PC-3 (cell line): ENCODE results near the gene CDK11A.

Experiments used
- EZH2 ChIP-seq: fragments of 300-600 bp; sonication (generic); IDR thresholded peaks from one replicate; pipeline ENCODE4 v1.6.1; 2017; ENCODE audit warnings: antibody characterized with exemption, mild to moderate bottlenecking, low read length; ENCODE audit not compliant: unreplicated experiment
- EZH2phosphoT487 ChIP-seq: fragments of 300-600 bp; sonication (generic); IDR thresholded peaks from 2 replicates; pipeline ENCODE4 v1.6.1; 2018; ENCODE audit warnings: mild to moderate bottlenecking, antibody characterized with exemption, low read length, borderline replicate concordance
- TF ChIP-seq, protein P1 (sequence below): fragments of 300-600 bp; sonication (generic); conservative IDR thresholded peaks from 2 replicates; pipeline ENCODE4 v1.5.1; 2017; ENCODE audit warnings: antibody characterized with exemption, low read depth, mild to moderate bottlenecking, low read length

DNA sequence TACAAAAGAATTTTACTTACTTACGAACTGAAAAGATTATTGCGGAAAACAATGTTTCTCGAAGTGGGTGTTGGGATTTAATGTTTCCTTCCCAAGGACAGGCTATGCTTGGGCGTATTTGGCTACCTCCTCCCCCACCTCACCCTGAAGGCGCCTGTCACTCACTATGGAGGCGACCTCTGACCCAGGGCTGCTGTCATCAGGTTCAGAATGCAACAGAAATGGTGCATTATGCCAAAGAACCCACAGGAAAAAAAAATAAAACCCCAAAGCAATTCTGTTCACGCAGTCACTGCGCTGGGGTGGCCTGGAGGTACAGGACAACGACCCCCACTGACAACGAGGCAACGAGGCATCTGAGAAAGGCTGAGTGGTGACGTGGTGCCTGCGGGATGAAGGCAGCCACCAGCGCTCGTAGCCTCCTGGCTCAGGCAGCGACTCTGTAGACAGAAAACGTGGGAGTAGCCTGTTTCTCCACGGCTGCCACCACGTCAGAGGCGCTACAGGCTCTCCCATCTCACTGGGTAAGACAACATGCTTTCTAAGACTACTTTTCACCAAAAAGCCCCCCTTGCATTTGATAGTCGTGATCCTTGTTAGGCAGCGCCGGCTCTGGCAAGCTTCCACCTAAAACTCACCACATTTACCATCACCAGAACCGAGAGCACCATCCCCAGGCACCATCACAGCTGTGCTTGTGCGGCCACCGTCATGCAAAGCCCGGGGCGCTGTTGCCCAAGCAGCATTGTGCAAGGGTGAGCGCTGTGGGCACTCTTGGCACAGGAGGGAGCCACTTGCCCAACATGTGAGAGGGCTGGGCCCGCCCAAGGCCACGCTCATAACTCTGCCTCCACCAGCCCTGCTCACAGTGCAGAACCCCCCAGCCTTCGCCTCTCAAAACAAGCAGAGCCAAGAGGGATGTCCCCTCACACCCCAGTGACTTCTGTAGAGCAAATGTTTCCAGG lies 39.8 kb upstream of the CDK11A start:
- TF ChIP-seq, protein P1, sequence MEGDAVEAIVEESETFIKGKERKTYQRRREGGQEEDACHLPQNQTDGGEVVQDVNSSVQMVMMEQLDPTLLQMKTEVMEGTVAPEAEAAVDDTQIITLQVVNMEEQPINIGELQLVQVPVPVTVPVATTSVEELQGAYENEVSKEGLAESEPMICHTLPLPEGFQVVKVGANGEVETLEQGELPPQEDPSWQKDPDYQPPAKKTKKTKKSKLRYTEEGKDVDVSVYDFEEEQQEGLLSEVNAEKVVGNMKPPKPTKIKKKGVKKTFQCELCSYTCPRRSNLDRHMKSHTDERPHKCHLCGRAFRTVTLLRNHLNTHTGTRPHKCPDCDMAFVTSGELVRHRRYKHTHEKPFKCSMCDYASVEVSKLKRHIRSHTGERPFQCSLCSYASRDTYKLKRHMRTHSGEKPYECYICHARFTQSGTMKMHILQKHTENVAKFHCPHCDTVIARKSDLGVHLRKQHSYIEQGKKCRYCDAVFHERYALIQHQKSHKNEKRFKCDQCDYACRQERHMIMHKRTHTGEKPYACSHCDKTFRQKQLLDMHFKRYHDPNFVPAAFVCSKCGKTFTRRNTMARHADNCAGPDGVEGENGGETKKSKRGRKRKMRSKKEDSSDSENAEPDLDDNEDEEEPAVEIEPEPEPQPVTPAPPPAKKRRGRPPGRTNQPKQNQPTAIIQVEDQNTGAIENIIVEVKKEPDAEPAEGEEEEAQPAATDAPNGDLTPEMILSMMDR = 0 out of 2 replicates have a peak, but pooled peaks have one; percentile 23
- TF ChIP-seq EZH2 = no peak
- no peak for TF ChIP-seq EZH2phosphoT487
